NT2/D1 (cell line): Measurements from ENCODE around the gene NME7.

Experiments
- SUZ12 ChIP-seq: IDR thresholded peaks from 2 replicates; pipeline ENCODE4 v1.6.1; 2011; ENCODE audit not compliant: insufficient read length, insufficient read depth; ENCODE audit errors: extremely low read depth
- YY1 ChIP-seq: IDR thresholded peaks from 2 replicates; pipeline ENCODE4 v1.6.1; 2011; ENCODE audit not compliant: insufficient read length, insufficient read depth
- ZNF274 ChIP-seq: IDR thresholded peaks from 2 replicates; pipeline ENCODE4 v1.6.1; 2011; ENCODE audit warnings: mild to moderate bottlenecking, low read depth, low read length

DNA sequence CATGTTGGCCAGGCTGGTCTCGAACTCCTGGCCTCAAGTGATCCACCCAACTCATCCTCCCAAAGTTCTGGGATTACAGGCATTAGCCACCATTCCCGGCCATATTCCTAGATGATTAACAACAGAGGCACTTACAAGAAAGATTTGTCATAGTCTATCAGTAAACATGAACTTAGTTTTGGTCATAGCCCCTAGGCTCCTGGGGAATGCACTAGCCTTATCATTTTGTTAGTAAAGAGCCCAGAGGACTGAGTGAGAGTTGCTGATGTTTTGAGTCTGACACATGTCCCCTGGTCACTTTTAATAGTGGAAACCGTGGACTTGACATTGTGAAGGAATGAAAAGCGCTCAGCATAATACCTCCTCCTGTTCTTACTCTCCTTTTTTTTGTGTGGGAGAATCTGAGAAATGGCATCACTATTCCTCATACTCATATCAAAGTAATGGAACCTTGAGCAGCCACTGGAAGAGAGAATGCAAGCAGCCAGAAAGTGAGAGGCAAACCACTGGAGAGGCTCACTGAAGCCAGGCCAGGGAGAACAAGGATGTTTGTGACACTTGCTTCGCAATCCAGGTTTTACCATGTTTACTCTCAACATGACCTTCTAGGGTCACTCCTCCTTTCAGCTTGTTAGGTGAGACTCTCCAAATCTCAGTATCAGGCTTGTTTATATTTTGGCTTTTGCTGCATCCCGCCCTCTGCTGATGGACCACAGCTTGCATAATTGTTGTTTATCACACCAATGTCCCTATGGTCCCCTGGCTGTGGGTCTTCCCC, 246.3 kb downstream of the NME7 start:
- TF ChIP-seq ZNF274 (no peak), YY1 (no peak), SUZ12 (no peak)
